ENCODE data around the gene LRRC39.
"Not testable (repeated sequence)": the region's sequence is repeated elsewhere in the genome, so short reads cannot be mapped to it uniquely, and the experiment has no call there.

The LRRC39 gene

DNA sequence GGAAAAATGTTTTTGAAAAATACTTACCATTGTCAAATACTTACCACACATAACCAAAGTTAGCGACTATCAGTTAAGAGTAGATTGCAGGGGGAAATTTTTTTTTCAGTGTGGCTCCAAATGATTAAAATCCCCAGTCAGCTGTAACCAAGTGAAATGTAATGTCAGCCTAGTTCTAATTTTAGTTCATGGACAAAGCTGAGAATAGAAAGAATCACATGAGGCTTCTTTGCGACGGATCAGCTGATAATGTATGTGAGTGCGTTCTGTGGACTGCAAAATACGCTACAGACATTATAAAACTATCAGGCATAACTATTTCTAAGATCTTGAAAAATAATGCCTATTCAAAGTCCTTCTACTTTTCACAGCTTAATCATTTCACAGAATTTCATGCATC lies at the start of gene LRRC39:
Gene LRRC39, minus strand, starts transcription at position 166 of the 400 bp plus-strand sequence. CDS start 9,740 bp downstream, outside the sequence.
- DNase-seq (ENCODE audit: low read depth in 3 of 3, low spot score in 1 of 3): no peak

DNA sequence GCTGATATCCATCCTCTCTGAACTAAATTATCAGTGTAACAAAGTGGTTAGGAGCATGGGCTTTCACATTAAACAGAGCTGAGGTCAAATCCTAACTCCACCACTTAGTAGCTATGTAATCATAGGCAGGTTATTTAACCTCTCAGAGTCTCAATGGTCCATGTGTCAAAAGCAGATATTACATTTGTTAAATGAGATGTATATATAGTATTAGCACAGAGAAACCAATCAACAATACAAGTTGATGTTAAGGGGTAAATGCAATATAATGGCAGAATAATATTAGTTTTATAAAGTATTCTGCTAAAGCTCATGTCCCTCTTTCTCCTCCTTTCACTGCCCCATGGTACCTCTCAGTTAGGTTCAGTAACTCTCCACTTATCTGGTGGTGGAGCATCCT lies 44.4 kb upstream of the LRRC39 start:
- no peak for DNase-seq (ENCODE audit: low read depth in 3 of 3, low spot score in 1 of 3)

GRCh38 chr1:100219883-100220282 lies 41.8 kb upstream of the LRRC39 start:
- no peak for DNase-seq (ENCODE audit: low read depth in 3 of 3, low spot score in 1 of 3)

GRCh38 chr1:100219457-100219856 lies 41.4 kb upstream of the LRRC39 start:
- no peak for DNase-seq (ENCODE audit: low read depth in 3 of 3, low spot score in 1 of 3)

DNA sequence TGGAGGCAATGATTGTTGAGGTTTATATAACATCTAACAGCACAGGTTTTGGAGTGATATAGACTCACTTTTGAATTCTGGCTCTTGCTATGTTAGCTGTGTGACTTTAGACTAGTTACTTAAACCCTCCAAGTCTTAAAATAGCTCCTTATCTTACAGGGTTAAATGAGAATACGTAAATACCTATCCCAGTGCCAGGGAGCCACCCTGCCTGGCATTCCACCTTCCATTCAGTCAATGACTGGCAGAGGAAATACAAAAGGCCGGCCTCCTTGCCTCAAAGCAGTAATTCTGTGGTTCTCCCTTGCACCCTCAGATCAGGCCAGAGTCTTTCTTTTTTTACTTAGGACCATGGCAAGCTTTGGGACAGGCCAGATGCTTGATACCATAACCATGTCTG lies 39.8 kb upstream of the LRRC39 start:
- no peak for DNase-seq (ENCODE audit: low read depth in 3 of 3, low spot score in 1 of 3)

- no peak for DNase-seq (ENCODE audit: low read depth in 3 of 3, low spot score in 1 of 3)
Observed at GRCh38 chr1:100215101-100215500, 37.0 kb upstream of the LRRC39 start.

DNA sequence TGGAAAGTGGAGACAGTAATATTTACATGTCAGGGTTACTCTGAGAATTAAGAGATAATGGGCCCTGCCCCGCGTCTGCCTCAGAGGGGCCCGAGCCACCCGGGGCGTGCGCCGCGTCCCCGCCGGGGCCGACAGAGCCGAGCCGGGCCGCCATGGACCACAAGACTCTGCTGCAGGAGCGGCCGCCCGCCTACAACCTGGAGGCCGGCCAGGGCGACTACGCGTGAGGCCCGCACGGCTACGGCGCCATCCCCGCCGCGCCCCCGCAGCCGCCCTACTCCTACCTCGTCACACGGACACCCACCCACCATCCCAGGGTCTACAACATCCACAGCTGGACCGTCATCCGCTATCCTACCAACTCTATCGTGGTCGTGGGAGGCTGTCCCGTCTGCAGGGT lies 35.1 kb upstream of the LRRC39 start:
- DNase-seq (ENCODE audit: low read depth in 3 of 3, low spot score in 1 of 3): no peak

DNA sequence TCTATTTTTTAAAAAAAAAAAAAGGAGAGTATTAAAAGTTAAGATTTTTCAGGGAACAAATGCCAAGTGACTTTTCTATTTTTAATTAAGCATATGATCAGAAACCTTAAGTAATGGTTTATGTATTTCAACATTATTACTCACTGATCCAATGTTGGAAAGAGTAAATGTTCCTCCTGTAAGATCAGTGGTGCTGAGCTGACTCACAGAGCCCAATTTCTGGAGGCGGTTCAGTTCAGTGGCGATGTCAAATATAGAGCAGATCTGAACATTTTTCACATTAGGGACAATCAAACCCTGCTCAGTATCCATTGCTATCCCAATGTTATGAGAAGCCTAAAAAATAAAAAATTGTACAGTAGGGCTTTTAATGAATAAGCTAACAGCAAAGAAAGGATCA lies 28.2 kb upstream of the LRRC39 start:
- no peak for DNase-seq (ENCODE audit: low read depth in 3 of 3, low spot score in 1 of 3)

- DNase-seq (ENCODE audit: low read depth in 3 of 3, low spot score in 1 of 3): not testable (repeated sequence)
Observed at GRCh38 chr1:100205593-100205992, 27.5 kb upstream of the LRRC39 start.

GRCh38 chr1:100205103-100205502 lies 27.0 kb upstream of the LRRC39 start:
- not testable (repeated sequence) for DNase-seq (ENCODE audit: low read depth in 3 of 3, low spot score in 1 of 3)

DNA sequence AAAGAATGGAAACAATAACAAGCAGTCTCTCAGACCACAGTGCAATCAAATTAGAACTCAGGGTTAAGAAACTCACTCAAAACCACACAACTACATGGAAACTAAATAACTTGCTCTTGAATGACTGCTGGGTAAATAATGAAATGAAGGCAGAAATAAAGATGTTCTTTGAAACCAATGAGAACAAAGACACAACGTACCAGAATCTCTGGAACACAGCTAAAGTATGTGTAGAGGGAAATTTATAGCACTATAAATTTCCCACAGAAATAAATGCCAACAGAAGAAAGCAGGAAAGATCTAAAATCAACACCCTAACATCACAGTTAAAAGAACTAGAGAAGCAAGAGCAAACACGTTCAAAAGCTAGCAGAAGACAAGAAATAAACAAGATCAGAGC lies 24.6 kb upstream of the LRRC39 start:
- not testable (repeated sequence) for DNase-seq (ENCODE audit: low read depth in 3 of 3, low spot score in 1 of 3)

DNA sequence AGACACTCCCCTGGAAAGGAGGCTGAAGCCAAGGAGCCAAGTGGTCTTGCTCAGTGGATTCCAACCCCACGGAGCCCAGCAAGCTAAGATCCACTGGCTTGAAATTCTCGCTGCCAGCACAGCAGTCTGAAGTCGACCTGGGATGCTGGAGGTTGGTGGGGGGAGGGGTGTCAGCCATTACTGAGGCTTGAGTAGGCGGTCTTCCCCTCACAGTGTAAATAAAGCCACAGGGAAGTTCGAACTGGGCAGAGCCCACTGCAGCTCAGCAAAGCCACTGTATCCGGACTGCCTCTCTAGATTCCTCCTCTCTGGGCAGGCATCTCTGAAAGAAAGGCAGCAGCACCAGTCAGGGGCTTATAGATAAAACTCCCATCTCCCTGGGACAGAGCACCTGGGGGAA lies 22.0 kb upstream of the LRRC39 start:
- not testable (repeated sequence) for DNase-seq (ENCODE audit: low read depth in 3 of 3, low spot score in 1 of 3)

- no peak for DNase-seq (ENCODE audit: low read depth in 3 of 3, low spot score in 1 of 3)
Observed at GRCh38 chr1:100198596-100198995, 20.5 kb upstream of the LRRC39 start.

GRCh38 chr1:100188617-100189016 lies 10.6 kb upstream of the LRRC39 start:
- no peak for DNase-seq (ENCODE audit: low read depth in 3 of 3, low spot score in 1 of 3)

GRCh38 chr1:100187912-100188311 lies 9.9 kb upstream of the LRRC39 start:
- no peak for DNase-seq (ENCODE audit: low read depth in 3 of 3, low spot score in 1 of 3)

DNA sequence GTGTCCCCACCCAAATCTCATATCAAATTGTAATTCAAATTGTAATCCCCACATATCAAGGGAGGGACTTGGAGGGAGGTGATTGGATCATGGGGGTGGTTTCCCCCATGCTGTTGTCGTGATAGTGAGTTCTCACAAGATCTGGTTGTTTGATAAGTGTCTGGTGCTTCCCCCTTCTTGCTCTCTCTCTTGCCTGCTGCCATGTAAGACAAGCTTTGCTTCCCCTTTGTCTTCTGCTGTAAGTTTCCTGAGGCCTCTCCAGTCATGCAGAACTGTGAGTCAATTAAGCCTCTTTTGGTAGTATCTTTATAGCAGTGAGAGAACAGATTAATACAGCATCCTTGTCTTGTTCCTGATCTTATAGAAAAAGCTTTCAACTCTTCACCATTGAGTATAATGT lies 6.5 kb upstream of the LRRC39 start:
- no peak for DNase-seq (ENCODE audit: low read depth in 3 of 3, low spot score in 1 of 3)

GRCh38 chr1:100183370-100183769 lies 5.3 kb upstream of the LRRC39 start:
- DNase-seq (ENCODE audit: low read depth in 3 of 3, low spot score in 1 of 3): no peak

DNA sequence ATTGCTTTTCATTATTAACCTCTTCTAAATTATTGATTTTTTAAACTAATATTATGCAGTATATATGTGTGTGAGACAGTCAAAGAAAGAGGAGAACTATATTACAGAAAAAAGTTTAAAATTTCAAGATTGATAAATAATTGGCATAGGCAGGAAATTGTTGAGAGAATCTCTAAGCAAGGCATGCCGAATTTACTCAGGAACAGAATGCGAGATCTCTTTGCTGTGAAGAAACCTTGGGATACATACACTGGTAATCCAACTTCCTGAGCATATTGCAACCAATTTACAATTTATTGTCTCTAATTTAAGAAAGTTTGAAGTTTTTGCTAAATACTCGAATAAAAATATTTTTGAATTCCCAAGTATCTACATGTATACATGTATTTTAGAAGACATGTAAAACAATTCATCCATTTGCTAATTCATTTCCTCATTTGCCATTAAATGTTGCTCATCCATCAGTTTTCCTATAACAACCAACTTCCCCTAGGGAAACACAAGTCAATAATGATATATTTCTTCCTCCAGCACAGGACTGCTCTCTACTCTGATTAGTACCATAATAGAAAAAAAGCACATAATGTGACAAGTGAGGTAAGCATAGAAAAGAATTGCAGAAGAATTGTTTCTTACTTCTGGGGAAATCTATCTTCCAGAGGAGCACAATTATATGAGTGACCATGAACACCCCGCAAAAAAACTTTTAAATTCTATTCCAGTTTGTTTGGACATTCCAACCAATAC lies 588 bp downstream of the LRRC39 start:
- DNase-seq (ENCODE audit: low read depth in 3 of 3, low spot score in 1 of 3): no peak

DNA sequence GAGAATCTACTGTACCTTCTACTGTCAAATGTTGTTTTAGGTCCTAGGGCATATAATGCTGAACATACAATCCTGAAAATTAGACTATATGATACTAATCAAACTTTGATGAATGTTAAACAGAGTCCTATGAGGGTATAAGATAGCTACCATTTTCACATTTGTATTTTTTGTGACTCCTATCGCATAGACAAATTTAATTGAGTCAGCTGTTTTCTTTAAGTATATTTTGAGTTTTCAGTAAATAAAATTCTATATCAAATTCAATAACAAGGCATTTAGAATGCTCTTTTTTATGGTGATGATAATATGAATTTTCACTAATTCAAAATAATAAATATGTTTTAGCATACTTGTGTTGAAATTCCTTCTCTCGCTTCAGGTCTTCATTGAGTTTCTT lies 10.0 kb downstream of the LRRC39 start:
- no peak for DNase-seq (ENCODE audit: low read depth in 3 of 3, low spot score in 1 of 3)

- no peak for DNase-seq (ENCODE audit: low read depth in 3 of 3, low spot score in 1 of 3)
Observed at GRCh38 chr1:100164702-100165101, 13.4 kb downstream of the LRRC39 start.

DNA sequence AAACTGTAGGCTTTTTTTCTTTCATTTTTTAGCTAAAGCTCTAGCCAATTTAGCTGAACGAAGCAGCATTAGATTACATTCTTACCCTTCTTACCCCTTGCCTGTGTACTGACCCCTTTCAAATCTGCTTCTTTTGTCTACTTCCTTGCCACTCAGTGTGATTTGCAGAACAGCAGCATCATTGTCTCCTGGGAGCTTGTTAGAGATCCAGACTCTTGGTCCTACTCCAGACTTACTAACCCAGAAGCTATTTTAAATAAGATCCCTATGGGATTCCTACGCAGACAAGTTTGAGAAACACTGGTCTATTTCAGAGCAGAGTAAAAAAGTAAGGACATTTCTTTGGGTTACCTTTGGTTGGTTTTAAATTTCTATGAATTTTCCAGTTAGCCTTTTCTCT lies 13.8 kb downstream of the LRRC39 start:
- DNase-seq (ENCODE audit: low read depth in 3 of 3, low spot score in 1 of 3): no peak

DNA sequence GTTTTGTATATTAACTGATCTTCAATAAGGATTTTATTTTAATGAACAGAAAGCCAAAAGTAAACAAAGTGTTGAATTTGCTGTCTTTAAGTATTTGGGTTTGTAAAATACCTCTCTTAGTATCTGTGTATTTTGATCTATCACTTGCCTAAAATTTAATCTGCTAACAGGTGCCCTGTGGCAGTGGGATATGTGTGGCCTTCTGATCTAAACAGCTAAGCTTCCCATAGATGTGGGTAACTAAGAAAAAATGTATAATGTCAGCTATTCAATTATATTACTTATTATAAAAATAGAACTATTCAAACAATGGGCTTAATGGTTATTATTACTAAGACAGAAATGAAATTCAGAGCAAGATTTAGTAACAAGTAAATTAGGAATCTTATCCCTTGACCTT lies 15.2 kb downstream of the LRRC39 start:
- no peak for DNase-seq (ENCODE audit: low read depth in 3 of 3, low spot score in 1 of 3)

DNA sequence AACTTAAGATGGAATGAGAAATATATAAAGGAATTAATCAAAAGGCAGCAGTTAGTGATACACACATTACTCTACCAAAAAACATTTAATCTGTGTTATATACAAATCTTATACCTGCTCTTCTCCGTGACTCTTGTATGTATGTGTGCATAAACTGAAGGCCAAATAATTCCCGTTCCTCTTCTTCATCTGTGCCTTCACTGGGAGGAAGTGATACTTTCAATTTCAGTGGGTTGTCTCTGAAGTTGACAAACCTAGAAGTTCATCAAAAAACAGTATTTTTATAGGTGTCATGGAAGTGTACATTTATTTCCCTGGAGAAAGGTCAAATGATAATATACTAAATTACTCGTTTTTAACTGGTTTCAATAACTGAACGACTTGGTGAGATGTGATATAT lies 25.8 kb downstream of the LRRC39 start:
- DNase-seq (ENCODE audit: low read depth in 3 of 3, low spot score in 1 of 3): no peak
